Left renal cortex interstitium (tissue), 4 donors: ENCODE measurements around the gene PTGFR. TPM values are rescaled to one million over a fixed set of nuclear protein-coding genes. Genes with fewer than 3 reads are reported as not detected.

Experiments used
- DNase-seq, 4 donors: peaks; one replicate each; pipeline ENCODE4 v3.0.0-alpha.2; 2013; ENCODE audit warnings: low read depth in 4 of 4, low spot score in 2 of 4, missing footprints in 1 of 4
- polyA plus RNA-seq, 4 donors: library from polyadenylated mRNA; unstranded; fragments of 120-200 nt; gene quantifications; one replicate each; pipeline ENCODE4 v1.2.1, GENCODE V29; 2013; ENCODE audit not compliant: insufficient read length in 4 of 4

The PTGFR gene
- polyA plus RNA-seq, 4 donors, result 0.17 to 0.33 (median 0.23) TPM

DNA sequence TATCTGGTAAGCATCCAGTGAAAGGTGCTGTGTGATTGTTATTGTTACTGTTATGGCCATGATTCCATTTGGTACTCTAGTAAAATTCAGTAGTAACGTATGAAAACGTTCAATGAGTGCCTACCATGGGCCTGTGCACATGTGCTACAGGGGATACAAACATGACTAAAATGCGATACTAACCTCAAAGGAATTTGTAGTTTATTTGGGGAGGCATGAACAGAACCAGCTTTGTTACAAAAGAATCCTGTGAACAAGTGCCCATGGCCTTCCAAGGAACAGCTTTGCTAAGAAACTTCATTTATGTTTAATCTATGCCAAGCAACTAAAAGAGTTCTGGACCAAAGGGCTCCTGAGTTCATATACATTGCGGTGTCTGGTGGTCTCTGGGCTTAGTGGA, 28.7 kb downstream of the PTGFR start:
- DNase-seq, result no peak

DNA sequence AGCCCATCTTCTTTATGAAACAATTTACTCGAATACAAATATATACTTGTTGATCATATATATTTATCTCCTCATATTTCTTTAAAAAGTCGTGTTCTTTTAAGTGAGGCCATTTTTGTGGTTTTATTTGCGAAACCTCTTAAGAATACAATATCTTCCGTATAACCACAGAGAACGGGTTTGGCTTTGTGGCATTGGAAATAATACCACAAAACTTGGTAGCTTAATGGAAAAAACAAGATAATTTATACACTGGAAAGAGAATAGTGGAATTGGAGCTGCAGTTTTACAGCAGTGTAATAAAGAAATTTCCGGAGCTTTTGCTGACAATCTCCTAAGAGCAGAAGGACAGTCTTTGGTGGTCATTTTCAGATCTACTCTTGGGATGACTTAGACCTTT, 29.4 kb downstream of the PTGFR start:
- DNase-seq, result no peak

- DNase-seq, result no peak
Measured at GRCh38 chr1:78520843-78521242, 30.1 kb downstream of the PTGFR start.

GRCh38 chr1:78522136-78522535, 31.4 kb downstream of the PTGFR start:
- DNase-seq, result no peak

DNA sequence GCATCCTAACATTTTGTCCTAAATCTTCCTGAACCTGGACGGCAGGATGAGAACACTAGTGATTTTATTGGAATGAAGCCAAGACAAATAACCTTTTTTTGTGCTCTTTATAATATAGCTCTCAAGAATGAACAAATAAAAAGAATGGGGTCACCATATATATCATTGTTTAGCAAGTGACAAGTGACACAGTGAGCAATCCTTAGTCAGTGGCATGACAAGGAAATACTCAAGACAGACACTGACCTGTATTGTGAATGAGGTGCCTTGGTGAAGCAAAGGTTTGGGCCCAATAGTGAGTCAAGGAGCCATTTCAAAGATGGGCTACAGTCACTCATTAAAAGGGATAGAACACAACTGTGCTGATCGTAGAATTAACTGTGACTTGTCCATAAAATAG, 35.7 kb downstream of the PTGFR start:
- DNase-seq, result no peak

DNA sequence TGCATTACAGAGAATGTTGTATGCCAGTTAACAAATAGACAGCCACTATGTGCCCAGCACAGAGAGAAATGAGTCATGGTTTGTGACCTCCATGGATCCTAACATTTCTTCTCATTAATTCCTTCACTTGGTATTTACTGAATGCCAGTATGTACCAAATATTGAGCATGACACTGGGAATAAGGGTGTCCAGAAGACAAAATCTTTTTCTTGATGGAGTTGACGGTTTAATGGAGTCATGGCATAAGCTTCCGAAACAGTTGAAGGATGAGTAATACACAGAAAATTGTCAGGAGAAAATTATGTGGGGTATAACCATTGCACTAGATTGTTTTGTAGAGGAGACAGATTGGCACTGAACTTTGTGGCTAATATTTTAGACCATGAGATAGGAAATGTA, 36.9 kb downstream of the PTGFR start:
- DNase-seq, result no peak

DNA sequence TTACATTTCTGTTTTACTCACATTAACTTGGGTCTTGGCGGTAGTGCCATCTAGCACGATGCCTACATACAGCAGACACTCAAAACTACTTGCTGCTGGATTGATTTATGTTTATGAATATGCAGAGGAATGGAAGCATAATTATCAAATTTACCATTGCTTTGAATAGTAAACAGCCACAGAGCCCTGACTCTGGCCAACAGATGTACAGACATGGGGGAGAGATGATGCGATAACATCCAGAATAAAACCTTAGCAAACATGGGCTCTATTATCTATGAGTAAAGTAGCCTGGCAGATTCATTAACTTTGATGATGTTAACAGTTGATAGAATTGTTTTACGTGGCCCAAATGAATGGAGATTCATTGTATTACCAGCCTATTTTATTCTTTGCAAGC, 42.8 kb downstream of the PTGFR start:
- no peak for DNase-seq

GRCh38 chr1:78535286-78535685, 44.5 kb downstream of the PTGFR start:
- DNase-seq, result no peak

- no peak for DNase-seq
Measured at GRCh38 chr1:78536427-78536826, 45.7 kb downstream of the PTGFR start.

DNA sequence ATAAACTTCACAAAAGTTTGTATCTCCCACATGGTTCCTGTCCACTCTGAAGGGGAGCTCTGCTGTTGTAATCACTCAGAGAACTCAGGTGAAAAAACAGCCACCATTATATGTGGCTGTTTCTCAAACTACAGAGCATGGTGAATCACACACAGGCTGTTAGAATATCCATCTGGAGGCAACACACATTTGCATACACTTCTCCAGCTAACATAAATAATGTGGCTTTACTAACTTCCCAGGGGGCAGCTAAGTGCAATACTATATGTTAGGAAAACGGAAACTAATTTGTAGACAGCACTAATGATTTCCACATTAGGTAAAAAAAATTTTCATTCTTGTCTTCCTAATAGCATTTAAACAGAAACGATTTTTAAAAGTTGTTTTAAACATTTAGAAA, 49.3 kb downstream of the PTGFR start:
- no peak for DNase-seq

- DNase-seq, result no peak
Measured at GRCh38 chr1:78541479-78541878, 50.7 kb downstream of the PTGFR start.

- DNase-seq, result no peak
Measured at GRCh38 chr1:78543941-78544643, 53.3 kb downstream of the PTGFR start.

GRCh38 chr1:78547081-78547480, 56.3 kb downstream of the PTGFR start:
- no peak for DNase-seq

DNA sequence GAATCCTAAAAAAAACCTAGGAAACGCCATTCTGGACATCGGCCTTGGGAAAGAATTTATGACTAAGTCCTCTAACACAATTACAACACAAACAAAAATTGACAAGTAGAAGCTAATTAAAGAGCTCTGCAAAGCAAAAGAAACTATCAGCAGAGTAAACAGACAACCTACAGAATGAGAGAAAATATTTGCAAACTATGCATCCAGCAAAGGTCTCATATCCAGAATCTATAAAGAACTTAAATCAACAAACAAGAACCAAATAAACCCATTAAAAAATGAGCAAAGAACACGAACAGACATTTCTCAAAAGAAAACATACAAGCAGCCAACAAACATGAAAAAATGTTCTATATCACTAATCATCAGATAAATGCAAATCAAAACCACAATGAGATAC, 58.6 kb downstream of the PTGFR start:
- no peak for DNase-seq

- no peak for DNase-seq
Measured at GRCh38 chr1:78549891-78550290, 59.1 kb downstream of the PTGFR start.

- DNase-seq, result no peak
Measured at GRCh38 chr1:78553859-78554258, 63.1 kb downstream of the PTGFR start.

DNA sequence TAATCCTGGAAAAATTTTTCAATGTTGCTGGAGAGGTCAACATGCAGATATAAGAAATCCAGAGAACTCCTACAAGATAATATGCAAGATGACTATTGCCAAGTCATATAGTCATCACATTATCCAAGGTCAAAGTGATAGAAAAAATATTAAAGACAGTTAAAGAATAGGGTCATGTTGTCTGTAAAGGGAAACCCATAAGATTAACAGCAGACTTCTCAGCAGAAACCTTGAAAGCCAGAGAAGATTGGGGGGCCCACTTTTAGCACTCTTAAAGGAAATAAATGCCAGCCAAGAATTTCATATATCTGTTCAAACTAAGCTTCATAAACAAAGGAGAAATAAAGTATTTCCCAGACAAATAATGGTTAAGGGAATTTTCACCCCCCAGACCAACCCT, 64.1 kb downstream of the PTGFR start:
- no peak for DNase-seq

DNA sequence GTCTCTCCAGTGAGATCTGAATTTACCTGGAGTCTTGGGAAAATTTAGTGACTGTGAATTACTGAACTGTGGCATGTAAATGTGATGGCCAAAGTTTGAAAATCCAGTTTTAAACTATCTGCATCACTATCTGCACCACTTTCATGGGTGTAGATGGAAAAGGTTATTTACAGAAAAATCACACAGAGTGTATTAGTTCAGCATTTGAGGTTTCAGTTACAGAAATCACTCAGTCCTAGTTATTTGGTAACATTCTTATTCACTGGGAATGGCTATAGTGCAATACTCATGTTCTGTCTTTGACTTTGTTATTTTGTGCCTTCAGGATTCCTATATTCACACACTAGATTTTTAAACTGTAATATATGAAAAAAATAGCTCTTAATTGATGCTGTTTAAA, 68.9 kb downstream of the PTGFR start:
- no peak for DNase-seq

DNA sequence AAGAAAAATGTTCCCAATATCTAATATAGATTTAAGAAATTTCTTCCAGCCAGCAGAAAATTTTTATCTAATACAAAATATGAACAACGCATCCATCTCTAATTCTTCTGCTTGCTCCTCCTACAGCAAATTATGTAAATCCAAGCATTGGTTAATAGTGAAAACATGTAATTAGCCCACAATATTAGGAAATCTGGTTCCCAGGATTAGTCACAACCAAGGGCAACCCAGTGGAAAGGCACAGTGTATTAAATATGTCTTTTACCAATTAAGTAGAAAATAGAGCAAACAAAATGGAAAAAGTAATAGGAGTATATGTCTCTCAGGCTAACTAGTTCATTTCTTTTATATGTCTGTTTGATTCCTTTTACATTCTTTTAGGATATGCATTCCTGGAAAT, 70.0 kb downstream of the PTGFR start:
- DNase-seq, result no peak

DNA sequence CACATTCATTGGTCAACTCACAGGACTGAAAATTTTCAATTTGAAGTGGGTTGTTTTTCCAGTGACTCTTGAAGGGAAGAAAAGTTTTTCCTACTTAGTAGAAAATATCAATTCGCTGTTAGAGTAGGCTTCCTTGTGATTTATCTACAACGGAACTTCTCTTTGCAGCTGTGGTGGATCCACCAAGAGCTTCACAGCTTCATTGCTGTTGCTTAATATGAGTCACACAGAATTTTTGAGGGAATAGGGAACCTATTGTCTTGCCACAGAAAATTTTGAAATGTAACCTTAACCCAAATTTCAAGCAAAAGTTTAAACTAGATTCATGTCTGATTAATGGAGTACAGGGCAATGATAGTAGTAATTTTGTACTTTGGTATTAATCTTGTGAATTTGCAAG, 71.1 kb downstream of the PTGFR start:
- DNase-seq, result no peak

- no peak for DNase-seq
Measured at GRCh38 chr1:78565393-78565792, 74.6 kb downstream of the PTGFR start.

DNA sequence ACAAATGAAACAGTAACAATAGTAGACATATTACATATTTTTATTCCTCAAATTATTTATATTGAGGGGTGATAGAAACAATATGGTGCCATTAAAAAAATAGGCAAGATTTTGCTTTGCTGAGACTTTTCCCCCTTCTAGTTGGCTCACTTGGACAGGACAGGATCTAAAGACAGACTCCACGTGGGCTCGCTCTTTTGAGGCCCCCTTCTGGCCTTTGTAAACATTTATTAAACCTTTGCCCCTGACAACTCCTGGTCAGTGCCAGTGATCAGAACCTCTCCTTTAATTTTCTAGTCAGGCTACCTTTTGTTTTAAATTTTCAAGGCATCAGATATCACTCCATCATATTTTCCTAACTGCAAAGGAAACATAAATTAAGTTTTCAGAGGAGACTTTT, 79.8 kb downstream of the PTGFR start:
- no peak for DNase-seq
